SK-N-MC (cell line): ENCODE data around the gene GPRC5A.

Source experiments
- DNase-seq: peaks from one replicate; pipeline ENCODE4 v3.0.0-alpha.2; 2011; ENCODE audit warnings: low read depth, low spot score
- H3K27ac ChIP-seq: fragments of 200-600 bp; sonication (generic); 2 replicates; pipeline ENCODE4 v1.5.1; 2016; ENCODE audit warnings: mixed run types
- H3K36me3 ChIP-seq: fragments of 200-600 bp; sonication (generic); 2 replicates; pipeline ENCODE4 v1.6.1; 2017; ENCODE audit warnings: antibody characterized with exemption, low read length, mixed read lengths; ENCODE audit not compliant: insufficient read depth
- H3K4me3 ChIP-seq: fragments of 200-600 bp; sonication (generic); 2 replicates; pipeline ENCODE4 v1.5.1; 2016
- H3K9ac ChIP-seq: fragments of 200-600 bp; sonication (generic); 2 replicates; pipeline ENCODE4 v1.8.0; 2017; ENCODE audit warnings: mixed run types, mixed read lengths; ENCODE audit not compliant: insufficient read length
- H3K9me3 ChIP-seq: fragments of 200-600 bp; sonication (generic); 2 replicates; pipeline ENCODE4 v1.6.1; 2017; ENCODE audit warnings: low read depth, mild to moderate bottlenecking, antibody characterized with exemption, low read length, moderate library complexity, mixed read lengths
- EZH2 ChIP-seq: fragments of 200-600 bp; sonication (generic); IDR thresholded peaks from one replicate; pipeline ENCODE4 v1.6.1; 2017; ENCODE audit warnings: antibody characterized with exemption
- FOXP2 ChIP-seq: optimal IDR thresholded peaks from 2 replicates; pipeline ENCODE3; 2011; ENCODE audit warnings: mild to moderate bottlenecking, moderate library complexity; ENCODE audit not compliant: insufficient read depth; ENCODE audit errors: extremely low read length, control extremely low read depth
- POLR2AphosphoS5 ChIP-seq: IDR thresholded peaks from 2 replicates; pipeline ENCODE4 v1.6.1; 2012; ENCODE audit warnings: mild to moderate bottlenecking, low read depth, low read length, borderline replicate concordance

Gene GPRC5A

GRCh38 chr12:12936983-12937491 is 45.7 kb downstream of the GPRC5A start:
- no peaks in the 10 kb centered on the region for H3K9me3 ChIP-seq
- no peaks in the 10 kb centered on the region for H3K36me3 ChIP-seq
- H3K4me3 ChIP-seq, result no peak overlapping the region
- DNase-seq, result no peak
- no peak overlapping the region for H3K27ac ChIP-seq
- TF ChIP-seq EZH2 (no peak), POLR2AphosphoS5 (no peak), FOXP2 (no peak)
- no peak overlapping the region for H3K9ac ChIP-seq

GRCh38 chr12:12938541-12938940 is 47.2 kb downstream of the GPRC5A start:
- TF ChIP-seq POLR2AphosphoS5 (no peak), FOXP2 (no peak), EZH2 (no peak)
- H3K27ac ChIP-seq, result no peak overlapping the region
- H3K9me3 ChIP-seq, result no peaks in the 10 kb centered on the region
- no peak for DNase-seq
- no peak overlapping the region for H3K4me3 ChIP-seq
- no peak overlapping the region for H3K9ac ChIP-seq
- no peaks in the 10 kb centered on the region for H3K36me3 ChIP-seq

GRCh38 chr12:12939888-12940287 is 48.5 kb downstream of the GPRC5A start:
- Histone ChIP-seq H3K9ac (no peak overlapping the region), H3K9me3 (no peaks in the 10 kb centered on the region), H3K27ac (no peak overlapping the region), H3K36me3 (no peaks in the 10 kb centered on the region), H3K4me3 (no peak overlapping the region)
- TF ChIP-seq EZH2 (no peak), FOXP2 (no peak), POLR2AphosphoS5 (no peak)
- DNase-seq, result no peak

- DNase-seq, result no peak
- TF ChIP-seq FOXP2, result no peak
- TF ChIP-seq POLR2AphosphoS5, result no peak
- no peak for TF ChIP-seq EZH2
- no peak overlapping the region for H3K4me3 ChIP-seq
- no peak overlapping the region for H3K9ac ChIP-seq
- no peak overlapping the region for H3K27ac ChIP-seq
- no peaks in the 10 kb centered on the region for H3K9me3 ChIP-seq
- no peaks in the 10 kb centered on the region for H3K36me3 ChIP-seq
These were observed 50.3 kb downstream of the GPRC5A start for GRCh38 chr12:12941450-12942350.

GRCh38 chr12:12943586-12944260 is 52.4 kb downstream of the GPRC5A start:
- TF ChIP-seq FOXP2, result no peak
- TF ChIP-seq POLR2AphosphoS5, result no peak
- TF ChIP-seq EZH2, result no peak
- no peak overlapping the region for H3K4me3 ChIP-seq
- no peaks in the 10 kb centered on the region for H3K9me3 ChIP-seq
- no peak overlapping the region for H3K27ac ChIP-seq
- no peak overlapping the region for H3K9ac ChIP-seq
- DNase-seq, result no peak
- H3K36me3 ChIP-seq, result no peaks in the 10 kb centered on the region

- Histone ChIP-seq H3K4me3 (no peak overlapping the region), H3K27ac (no peak overlapping the region), H3K9me3 (no peaks in the 10 kb centered on the region), H3K36me3 (no peaks in the 10 kb centered on the region), H3K9ac (no peak overlapping the region)
- no peak for DNase-seq
- TF ChIP-seq EZH2 (no peak), FOXP2 (no peak), POLR2AphosphoS5 (no peak)
These were observed 54.2 kb downstream of the GPRC5A start for GRCh38 chr12:12945591-12945990.

GRCh38 chr12:12946686-12947355 is 55.5 kb downstream of the GPRC5A start:
- no peak for DNase-seq
- H3K27ac ChIP-seq, result no peak overlapping the region
- H3K36me3 ChIP-seq, result no peaks in the 10 kb centered on the region
- no peak overlapping the region for H3K9ac ChIP-seq
- H3K4me3 ChIP-seq, result no peak overlapping the region
- H3K9me3 ChIP-seq, result no peaks in the 10 kb centered on the region
- no peak for TF ChIP-seq FOXP2
- TF ChIP-seq POLR2AphosphoS5, result no peak
- no peak for TF ChIP-seq EZH2

GRCh38 chr12:12947902-12948301 is 56.5 kb downstream of the GPRC5A start:
- TF ChIP-seq POLR2AphosphoS5 (no peak), FOXP2 (no peak), EZH2 (no peak)
- no peaks in the 10 kb centered on the region for H3K36me3 ChIP-seq

More at GRCh38 chr12:12947902-12948301, 56.5 kb downstream of the GPRC5A start:
- Histone ChIP-seq H3K27ac (no peak overlapping the region), H3K4me3 (no peak overlapping the region), H3K9me3 (no peaks in the 10 kb centered on the region), H3K9ac (no peak overlapping the region)
- DNase-seq, result no peak
